Tibial nerve (tissue), 4 donors: ENCODE data around the gene CCL21. TPM values are rescaled to one million over a fixed set of nuclear protein-coding genes. Genes with fewer than 3 reads are reported as not detected.

Experiments
- DNase-seq, 2 donors: peaks; one replicate each; pipeline ENCODE4 v3.0.0-alpha.2; 2019; ENCODE audit warnings: low spot score in 2 of 2
- H3K27ac ChIP-seq, 4 donors: fragments of 200-600 bp; sonication (generic) in 3 of 4; one replicate each; pipeline ENCODE4 v1.5.1; 2017 to 2019; ENCODE audit warnings: mild to moderate bottlenecking in 1 of 4
- H3K27me3 ChIP-seq, 2 donors: fragments of 200-600 bp; sonication (generic) in 1 of 2; one replicate each; pipeline versions ENCODE4 v1.5.1 to v1.6.0; 2017 to 2019
- H3K36me3 ChIP-seq, 3 donors: fragments of 200-600 bp; sonication (generic); one replicate each; pipeline ENCODE4 v1.5.1; 2018 to 2019
- H3K4me1 ChIP-seq, 4 donors: fragments of 200-600 bp; sonication (generic) in 3 of 4; one replicate each; pipeline ENCODE4 v1.5.1; 2017 to 2019
- H3K4me3 ChIP-seq, 4 donors: fragments of 200-600 bp; sonication (generic) in 3 of 4; one replicate each; pipeline ENCODE4 v1.5.1; 2017 to 2019; ENCODE audit warnings: mild to moderate bottlenecking in 1 of 4, moderate library complexity in 1 of 4
- H3K9me3 ChIP-seq, 4 donors: fragments of 200-600 bp; sonication (generic) in 3 of 4; one replicate each; pipeline ENCODE4 v1.5.1; 2017 to 2019
- CTCF ChIP-seq, 5 experiments: fragments of 200-600 bp in 3 of 5; fragments of 450-650 bp in 2 of 5; sonication (generic) in 3 of 5; IDR thresholded peaks; one replicate each; pipeline ENCODE4 v1.5.1; 2016 to 2019; ENCODE audit warnings: antibody characterized with exemption in 5 of 5, mild to moderate bottlenecking in 3 of 5, moderate library complexity in 2 of 5
- EP300 ChIP-seq, 2 donors: sonication (generic); formaldehyde crosslinking; IDR thresholded peaks; one replicate each; pipeline ENCODE4 v1.6.1; 2017; ENCODE audit warnings: antibody characterized with exemption in 2 of 2, mild to moderate bottlenecking in 1 of 2
- POLR2A ChIP-seq, 2 donors: fragments of 450-650 bp; IDR thresholded peaks; one replicate each; pipeline ENCODE4 v1.6.1; 2017; ENCODE audit warnings: antibody characterized with exemption in 2 of 2, mild to moderate bottlenecking in 2 of 2, moderate library complexity in 2 of 2
- WGBS, 2 donors: methylation state at CpG; one replicate each; pipeline ENCODE4 v1.1.5; 2018; 5-methylcytosine and 5-hydroxymethylcytosine counted together
- small RNA-seq: library from RNA; depleted of rRNA; stranded (forward); fragments of <200 nt; gene quantifications from one replicate; pipeline ENCODE3, GENCODE V24; 2016
- total RNA-seq, 4 donors: library from RNA; depleted of rRNA; stranded (reverse); fragments of >200 nt; gene quantifications; one replicate each; pipeline ENCODE4 v1.1.0, GENCODE V29; 2016

CCL21 gene
- total RNA-seq, 4 donors from 2014 or later = 4.6 to 14.0 (median 8.6) TPM

DNA sequence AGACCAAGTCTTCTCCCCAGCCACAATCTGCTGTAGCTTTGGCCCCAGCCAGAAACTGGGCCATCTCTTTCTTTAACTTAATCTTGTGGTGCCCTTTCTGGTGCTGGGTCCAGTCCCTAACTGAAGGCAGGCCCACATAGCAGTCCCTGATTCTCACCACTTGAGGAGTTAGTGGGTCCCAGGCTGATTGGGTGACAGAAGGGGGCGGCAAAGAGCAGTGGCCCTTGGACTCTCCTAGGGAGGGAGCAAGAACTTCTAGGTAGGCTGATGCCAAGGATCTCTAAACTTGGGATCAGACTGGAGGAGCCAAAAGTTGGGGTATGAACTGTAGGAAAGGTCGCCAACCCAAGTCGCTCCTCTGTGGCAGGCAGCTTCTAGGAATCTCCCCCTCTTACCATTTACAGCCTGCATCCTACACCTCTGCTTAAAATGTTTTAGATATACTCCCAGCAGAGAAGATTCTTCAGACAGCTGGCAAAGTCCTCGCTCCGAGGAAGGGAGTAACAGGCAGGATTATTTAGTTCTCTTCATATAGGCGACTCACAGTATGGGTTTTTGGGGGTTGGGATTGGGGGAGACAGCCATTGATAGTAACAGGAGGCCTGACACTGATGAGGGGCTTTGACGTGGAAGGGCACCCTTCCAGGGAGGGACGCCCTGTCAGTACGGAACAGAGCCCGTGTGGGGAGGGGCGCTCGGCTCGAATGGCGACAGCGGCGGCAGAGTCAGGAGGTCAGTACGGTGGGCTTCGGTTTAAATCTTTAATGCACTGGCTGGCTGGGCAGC, 45.5 kb downstream of the CCL21 start:
- Histone ChIP-seq H3K4me1 (peaks cover 0 to 30% (median 7%) of the 10 kb centered on the region in 4 donors), H3K4me3 (peak overlapping the region; percentile 75 to 89 (median 86)), H3K27ac (peak overlapping the region; percentile 99 to 100 (median 100)), H3K27me3 (no peaks in the 10 kb centered on the region), H3K36me3 (peaks cover 0 to 51% (median 0%) of the 10 kb centered on the region in 3 donors), H3K9me3 (no peaks in the 10 kb centered on the region)
- TF ChIP-seq EP300 (IDR thresholded peaks at IDR 0.05) = peak in 1 of 2 donors; percentile 21
- peak; percentile 69 to 86 (median 83) for TF ChIP-seq CTCF (IDR thresholded peaks at IDR 0.05)
- TF ChIP-seq POLR2A (IDR thresholded peaks at IDR 0.05) = no peak
- DNase-seq = peak; percentile 70 to 92
- 13% methylated on average over 18 of the region's 18 CpGs for WGBS, 2 donors

- Histone ChIP-seq H3K4me3 (no peak overlapping the region), H3K36me3 (peaks cover 0 to 46% (median 0%) of the 10 kb centered on the region in 3 donors), H3K9me3 (no peaks in the 10 kb centered on the region), H3K27me3 (no peaks in the 10 kb centered on the region), H3K27ac (peak overlapping the region in 3 of 4 donors; percentile 40 to 100 (median 99)), H3K4me1 (peaks cover 0 to 30% (median 7%) of the 10 kb centered on the region in 4 donors)
- DNase-seq = no peak
- TF ChIP-seq POLR2A (IDR thresholded peaks at IDR 0.05) (no peak), CTCF (IDR thresholded peaks at IDR 0.05) (no peak), EP300 (IDR thresholded peaks at IDR 0.05) (no peak)
Measured at GRCh38 chr9:34663303-34663605, 46.7 kb downstream of the CCL21 start.

GRCh38 chr9:34662526-34663302, 47.2 kb downstream of the CCL21 start, which contains the start of gene CCL27:
Gene CCL27, minus strand, starts transcription at chr9:34662657. Its CDS starts 24 bp downstream, at chr9:34662633.
- Histone ChIP-seq H3K27me3 (no peaks in the 10 kb centered on the region), H3K36me3 (peaks cover 0 to 41% (median 0%) of the 10 kb centered on the region in 3 donors), H3K9me3 (no peaks in the 10 kb centered on the region), H3K27ac (peak within 1 kb of the TSS in 3 of 4 donors; percentile 40 to 100 (median 99)), H3K4me3 (no peak within 1 kb of the TSS), H3K4me1 (peaks cover 0 to 30% (median 7%) of the 10 kb centered on the region in 4 donors)
- TF ChIP-seq POLR2A (IDR thresholded peaks at IDR 0.05) = no peak
- TF ChIP-seq EP300 (IDR thresholded peaks at IDR 0.05) = no peak
- no peak for TF ChIP-seq CTCF (IDR thresholded peaks at IDR 0.05)
- DNase-seq = no peak
- 74 to 87% methylated on average over 4 of the region's 4 CpGs for WGBS, 2 donors

DNA sequence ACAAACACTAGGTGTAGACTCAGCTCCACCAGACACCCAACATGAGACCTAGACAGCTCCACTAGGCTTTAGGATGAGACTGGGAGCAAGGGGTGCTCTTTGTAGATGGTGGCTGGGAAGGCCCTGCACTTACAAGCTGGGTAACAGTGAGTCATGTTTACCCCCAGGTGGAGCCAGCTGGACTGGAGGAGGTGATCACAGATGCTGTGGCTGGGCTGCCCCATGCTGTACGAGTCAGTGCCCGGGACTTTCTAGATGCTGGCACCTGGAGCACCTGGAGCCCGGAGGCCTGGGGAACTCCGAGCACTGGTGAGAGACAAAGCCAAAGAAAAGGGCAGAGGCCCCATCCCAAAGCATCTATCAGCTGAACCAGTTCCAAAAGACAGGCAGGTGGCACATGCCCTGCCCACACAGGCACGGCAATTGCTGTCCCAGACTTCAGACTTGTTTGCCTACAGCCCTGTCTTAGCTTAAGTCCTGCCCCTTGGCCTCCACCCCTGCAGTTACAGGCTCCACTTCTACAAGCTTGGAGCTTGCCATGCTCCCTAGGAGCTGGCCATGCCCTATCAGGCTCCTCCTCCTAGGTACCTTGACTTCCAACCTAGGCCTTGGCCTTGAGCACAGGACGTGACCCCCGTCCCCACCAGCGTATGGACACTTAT, 50.2 kb downstream of the CCL21 start:
- peaks cover 0 to 25% (median 9%) of the 10 kb centered on the region in 4 donors for H3K4me1 ChIP-seq
- DNase-seq = no peak
- 90 to 94% methylated on average over 8 of the region's 8 CpGs for WGBS, 2 donors
- no peak overlapping the region for H3K4me3 ChIP-seq
- peaks cover 0 to 38% (median 0%) of the 10 kb centered on the region in 3 donors for H3K36me3 ChIP-seq
- no peaks in the 10 kb centered on the region for H3K9me3 ChIP-seq
- TF ChIP-seq POLR2A (IDR thresholded peaks at IDR 0.05) = no peak
- TF ChIP-seq EP300 (IDR thresholded peaks at IDR 0.05) = no peak
- no peak for TF ChIP-seq CTCF (IDR thresholded peaks at IDR 0.05)
- H3K27me3 ChIP-seq = no peaks in the 10 kb centered on the region
- no peak overlapping the region for H3K27ac ChIP-seq

Small RNA genes lying within 50 kb of the gene (small RNA-seq; reads per million reads assigned to genes)
- gene CCL27 = not detected

Other genes starting within 250 kb of the CCL21 start
- gene ENHO, start 187.1 kb downstream of the CCL21 start, total RNA-seq = 10 to 100 TPM in 3 of 4 donors, 1 to 10 TPM in 1; 2.7 to 22.1 (median 16.3) TPM
- gene CNTFR, start 120.4 kb downstream of the CCL21 start, total RNA-seq = 10 to 100 TPM; 19.8 to 40.9 (median 34.7) TPM
- gene RPP25L, start 98.0 kb downstream of the CCL21 start, total RNA-seq = 10 to 100 TPM; 31.4 to 45.9 (median 45.4) TPM
- gene DCTN3, start 89.6 kb downstream of the CCL21 start, total RNA-seq = 10 to 100 TPM; 64.7 to 87.5 (median 73.7) TPM
- 1 to 10 TPM in 2 of 4 donors, under 1 TPM in 2; 0.30 to 2.1 (median 1.3) TPM for gene ARID3C, start 81.1 kb downstream of the CCL21 start, total RNA-seq
- gene SIGMAR1, start 72.3 kb downstream of the CCL21 start, total RNA-seq = 100 to 1,000 TPM in 2 of 4 donors, 10 to 100 TPM in 2; 92.6 to 128 (median 107) TPM
- 10 to 100 TPM; 38.5 to 75.3 (median 63.7) TPM for gene GALT, start 63.5 kb downstream of the CCL21 start, total RNA-seq
- gene IL11RA, start 58.0 kb downstream of the CCL21 start, total RNA-seq = 10 to 100 TPM; 27.3 to 48.8 (median 39.6) TPM
- gene CCL27, start 47.5 kb downstream of the CCL21 start, total RNA-seq = 10 to 100 TPM in 1 of 4 donors, not detected in 3; 45.1 TPM
- gene CCL19, start 18.9 kb downstream of the CCL21 start, total RNA-seq = not detected
- 1 to 10 TPM in 1 of 4 donors, under 1 TPM in 3; 0.21 to 1.2 (median 0.63) TPM for gene PHF24, start 248.1 kb upstream of the CCL21 start, total RNA-seq